SHP77 (cell line): ENCODE measurements around the gene PPP2R1B.
"Not testable (repeated sequence)": the region's sequence is repeated elsewhere in the genome, so short reads cannot be mapped to it uniquely, and the experiment has no call there.

Experiments
- DNase-seq, 2 experiments: peaks; one replicate each; lab custom pipeline; 2025; lab: John Stamatoyannopoulos, UW

The PPP2R1B gene

DNA sequence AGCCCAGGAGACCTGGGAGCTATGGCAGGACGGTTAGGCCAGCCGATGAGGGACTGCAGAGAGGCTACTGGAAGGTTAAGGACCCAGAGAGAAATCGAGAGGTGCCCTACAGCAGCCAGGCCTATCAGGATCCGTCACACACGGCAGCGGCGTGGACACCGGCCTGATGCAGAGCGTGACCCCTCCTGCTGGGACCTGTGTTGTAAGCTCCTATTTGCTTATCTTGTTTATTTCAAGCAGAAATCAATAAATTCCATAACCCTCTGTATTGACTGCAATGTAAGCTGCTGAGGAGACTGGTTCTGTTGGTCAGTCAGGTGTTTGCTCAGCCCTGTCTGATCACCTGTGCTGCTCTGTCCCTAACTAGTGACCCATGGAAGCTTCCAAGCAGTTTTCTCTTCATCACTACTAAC, 39.9 kb downstream of the PPP2R1B start:
- DNase-seq: no peak

DNA sequence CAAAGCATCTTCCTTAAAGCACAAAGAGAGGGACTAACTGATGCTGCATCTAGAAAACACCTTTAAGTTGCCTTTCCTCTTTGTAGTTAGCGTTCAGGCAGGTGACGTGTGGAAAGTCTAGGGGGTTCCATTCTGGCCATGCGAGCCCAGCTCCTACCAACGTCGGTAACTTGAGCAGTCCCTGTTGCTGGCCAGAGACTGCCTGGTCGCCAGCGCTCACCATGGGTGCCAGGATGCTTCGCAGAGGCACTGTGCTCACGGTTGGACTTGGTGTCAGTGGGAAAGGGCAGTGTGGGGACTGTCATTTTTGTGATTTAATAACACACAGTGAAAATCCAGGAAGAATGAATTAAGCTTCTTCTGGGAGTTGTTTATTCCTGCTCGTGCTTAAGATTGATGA, 40.6 kb downstream of the PPP2R1B start:
- no peak for DNase-seq

DNA sequence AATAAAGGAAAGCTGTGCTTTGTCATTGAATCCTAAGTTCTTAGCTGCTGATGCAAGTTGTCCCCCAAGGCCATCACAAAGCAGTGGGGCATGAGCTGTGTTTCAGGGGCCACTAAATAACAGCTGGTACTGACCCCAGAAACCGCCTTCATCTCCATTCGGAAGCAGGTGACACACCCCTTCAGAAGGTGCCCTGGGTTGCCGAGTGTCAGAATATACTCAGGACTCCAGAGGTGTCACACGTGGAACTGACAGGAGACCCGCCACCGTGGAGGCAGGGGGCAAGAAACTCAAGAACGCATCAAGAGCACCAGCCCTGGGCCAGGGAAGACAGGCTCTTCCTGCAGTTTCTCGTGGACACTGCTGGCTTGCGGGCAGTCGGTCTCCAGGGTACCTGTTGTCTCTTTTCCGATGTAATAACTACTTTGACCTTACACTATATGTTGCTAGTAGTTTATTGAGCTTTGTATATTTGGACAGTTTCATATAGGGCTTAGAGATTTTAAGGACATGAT, 41.5 kb downstream of the PPP2R1B start:
- DNase-seq: no peak

DNA sequence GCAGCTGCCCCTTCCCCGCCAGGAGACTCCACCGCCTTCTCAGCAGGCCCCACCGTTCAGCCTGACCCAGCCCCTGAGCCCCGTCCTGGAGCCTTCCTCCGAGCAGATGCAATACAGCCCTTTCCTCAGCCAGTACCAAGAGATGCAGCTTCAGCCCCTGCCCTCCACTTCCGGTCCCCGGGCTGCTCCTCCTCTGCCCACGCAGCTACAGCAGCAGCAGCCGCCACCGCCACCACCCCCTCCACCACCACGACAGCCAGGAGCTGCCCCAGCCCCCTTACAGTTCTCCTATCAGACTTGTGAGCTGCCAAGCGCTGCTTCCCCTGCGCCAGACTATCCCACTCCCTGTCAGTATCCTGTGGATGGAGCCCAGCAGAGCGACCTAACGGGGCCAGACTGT, 42.6 kb downstream of the PPP2R1B start:
- DNase-seq: no peak

DNA sequence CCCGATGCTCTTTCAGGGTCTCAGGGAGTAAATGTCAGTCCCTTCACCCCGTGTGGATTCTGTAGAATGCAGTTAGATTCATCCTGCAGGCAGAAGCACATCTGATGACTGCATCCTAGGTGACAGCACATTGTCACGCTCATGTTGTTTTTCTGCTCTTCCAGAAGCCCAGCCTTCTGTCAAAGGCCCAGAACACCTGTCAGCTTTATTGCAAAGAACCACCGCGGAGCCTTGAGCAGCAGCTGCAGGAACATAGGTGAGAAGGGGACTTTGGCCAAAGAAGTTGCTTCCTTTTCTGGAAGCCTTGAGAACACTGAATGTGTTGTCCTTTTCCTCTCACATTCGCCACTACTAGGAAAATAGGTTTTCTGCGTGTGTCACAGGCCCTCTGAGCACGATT, 43.7 kb downstream of the PPP2R1B start:
- DNase-seq: no peak

DNA sequence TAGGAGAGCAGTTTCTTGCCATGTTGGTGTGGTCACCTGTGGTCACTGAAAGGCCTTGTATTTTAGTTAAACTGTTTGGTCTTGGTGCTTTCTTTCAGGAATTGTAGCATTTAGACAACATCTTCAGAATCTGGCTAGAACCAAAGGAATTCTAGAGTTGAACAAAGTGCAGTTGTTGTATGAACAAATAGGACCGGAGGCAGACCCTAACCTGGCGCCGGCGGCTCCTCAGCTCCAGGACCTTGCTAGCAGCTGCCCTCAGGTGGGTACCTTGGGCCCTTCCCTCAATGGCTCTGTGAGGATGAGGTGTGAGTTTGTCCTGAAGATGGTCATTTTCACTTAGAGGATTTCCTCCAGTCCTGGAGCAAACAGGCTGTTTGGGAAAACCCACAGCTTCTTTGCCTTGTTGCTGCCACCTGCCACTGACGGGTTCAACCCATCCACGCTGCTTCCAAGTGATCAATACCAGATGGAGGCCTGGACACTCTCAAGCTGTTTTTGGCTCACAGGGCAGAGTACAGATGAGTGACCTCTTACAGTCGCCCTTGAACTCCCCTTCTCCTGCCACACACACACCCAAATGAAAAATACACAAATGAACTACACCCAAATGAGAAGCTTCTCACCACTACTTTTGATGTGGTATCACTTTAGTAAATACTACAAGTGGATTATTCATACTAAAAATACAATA, 45.2 kb downstream of the PPP2R1B start:
- no peak for DNase-seq

DNA sequence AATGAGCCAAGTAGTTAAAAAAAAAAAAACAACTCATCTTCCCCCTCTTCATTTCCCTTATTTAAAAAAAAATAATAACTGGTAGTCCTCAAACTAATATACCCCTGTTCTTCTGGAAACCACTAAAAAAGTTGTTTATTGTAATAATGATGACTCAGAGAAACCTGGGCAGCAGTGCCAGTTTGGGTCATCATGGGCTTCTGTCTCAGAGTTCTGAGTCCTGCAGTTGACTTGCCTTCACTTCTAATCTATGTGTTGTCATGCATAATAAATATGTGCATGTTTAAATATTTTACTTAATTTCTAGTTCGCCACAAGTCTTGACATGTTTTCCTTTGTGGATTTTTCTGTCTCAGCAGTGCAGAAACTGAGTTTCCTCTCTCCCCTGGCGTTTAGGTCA, 46.8 kb downstream of the PPP2R1B start:
- no peak for DNase-seq

DNA sequence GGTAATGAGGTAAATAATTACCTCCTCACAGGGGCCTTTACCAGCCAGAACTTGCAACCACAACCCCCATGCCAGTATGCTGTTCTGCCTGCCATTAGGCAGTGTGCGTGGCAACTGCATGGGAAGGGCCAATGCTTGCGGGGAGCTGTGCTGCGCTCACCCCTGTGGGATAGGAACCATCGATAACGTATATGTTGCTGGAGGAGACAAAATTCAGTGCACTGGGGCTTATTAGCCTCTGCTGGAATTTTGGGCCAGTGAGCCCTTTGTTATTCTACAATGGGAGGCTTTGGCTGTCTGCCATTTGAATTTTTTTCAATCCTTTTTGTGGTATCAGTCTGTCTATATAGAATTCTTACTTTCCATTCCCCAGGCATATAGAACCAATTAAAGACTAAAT, 47.3 kb downstream of the PPP2R1B start:
- no peak for DNase-seq

DNA sequence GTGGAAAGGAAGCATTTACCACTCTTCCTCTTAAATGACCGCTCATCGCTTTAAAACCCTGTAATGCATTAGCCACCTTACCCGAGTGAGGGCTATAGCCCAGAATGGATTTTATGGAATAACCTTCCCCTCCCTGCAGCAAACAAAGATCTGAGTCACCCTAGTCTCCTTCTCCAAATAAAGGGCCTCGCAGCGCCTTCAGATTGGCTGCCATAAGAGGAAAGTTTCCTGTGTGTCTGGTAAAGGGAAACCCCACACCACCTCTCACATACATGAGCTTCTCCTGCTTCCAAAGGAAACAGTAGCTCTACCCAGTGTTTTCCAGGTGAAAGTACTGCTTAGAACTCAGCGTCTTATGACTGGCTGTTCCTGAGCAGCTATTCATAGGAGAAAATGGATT, 47.8 kb downstream of the PPP2R1B start:
- DNase-seq: no peak

DNA sequence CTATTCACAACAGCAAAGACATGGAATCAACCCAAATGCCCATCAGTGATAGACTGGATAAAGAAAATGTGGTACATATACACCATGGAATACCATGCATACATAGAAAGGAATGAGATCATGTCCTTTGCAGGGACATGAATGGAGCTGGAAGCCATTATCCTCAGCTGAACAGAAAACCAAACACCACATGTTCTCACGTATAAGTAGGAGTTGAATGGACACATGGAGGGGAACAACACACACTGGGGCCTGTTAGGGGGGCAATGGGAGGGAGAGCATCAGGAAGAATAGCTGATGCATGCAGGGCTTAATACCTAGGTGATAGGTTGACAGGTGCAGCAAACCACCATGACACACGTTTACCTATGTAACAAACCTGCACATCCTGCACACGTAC, 48.5 kb downstream of the PPP2R1B start:
- DNase-seq: not testable (repeated sequence)

DNA sequence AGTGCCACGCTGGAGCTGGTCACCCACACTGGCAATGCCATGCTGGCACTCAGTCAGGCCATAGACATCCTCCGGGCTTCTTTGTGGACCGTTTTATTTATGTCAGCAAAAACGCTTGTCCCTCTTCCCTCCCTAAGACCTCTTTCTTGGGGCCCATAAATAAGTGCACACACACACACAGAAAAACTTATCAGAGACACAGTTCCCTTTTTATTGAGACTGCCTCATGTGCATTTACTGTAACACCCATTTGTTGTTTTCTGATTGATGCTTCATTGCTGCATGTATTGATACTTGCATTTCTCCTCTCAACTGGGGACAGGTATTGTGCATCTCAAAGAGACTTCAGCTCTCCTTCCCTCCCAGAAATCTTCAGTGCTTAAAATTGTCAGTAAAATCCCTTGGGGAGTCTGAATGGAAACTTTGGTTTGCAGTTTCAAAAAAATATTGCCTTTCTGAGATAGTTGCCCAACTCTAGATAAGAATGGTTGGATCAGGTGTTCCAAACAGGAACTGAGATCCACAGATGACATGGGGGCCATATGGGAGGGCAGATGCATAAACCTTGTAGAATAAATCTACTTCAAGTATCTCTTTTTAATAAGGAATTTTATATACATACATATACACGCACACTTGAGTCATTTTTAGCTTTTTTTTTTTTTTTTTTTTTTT, 50.9 kb downstream of the PPP2R1B start:
- DNase-seq: no peak

DNA sequence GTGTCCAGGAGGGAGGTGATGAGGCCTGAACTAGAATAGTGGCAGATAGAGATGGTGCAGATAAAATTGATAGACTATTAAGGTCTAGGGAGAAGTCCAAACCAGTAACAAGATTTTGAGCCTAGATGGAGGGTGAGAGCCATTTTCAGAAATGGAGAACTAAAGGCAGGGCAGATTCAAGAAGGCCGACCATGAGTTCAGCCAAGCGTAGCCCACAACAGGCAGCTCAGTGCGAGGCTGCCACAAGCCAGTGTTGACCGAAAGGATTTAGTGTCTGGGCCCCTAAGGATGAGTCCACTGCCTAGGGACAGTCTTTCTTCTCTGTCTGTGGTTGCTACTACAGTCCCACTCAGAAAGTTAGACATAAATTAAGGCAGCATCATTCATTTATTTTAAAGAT, 51.7 kb downstream of the PPP2R1B start:
- no peak for DNase-seq

DNA sequence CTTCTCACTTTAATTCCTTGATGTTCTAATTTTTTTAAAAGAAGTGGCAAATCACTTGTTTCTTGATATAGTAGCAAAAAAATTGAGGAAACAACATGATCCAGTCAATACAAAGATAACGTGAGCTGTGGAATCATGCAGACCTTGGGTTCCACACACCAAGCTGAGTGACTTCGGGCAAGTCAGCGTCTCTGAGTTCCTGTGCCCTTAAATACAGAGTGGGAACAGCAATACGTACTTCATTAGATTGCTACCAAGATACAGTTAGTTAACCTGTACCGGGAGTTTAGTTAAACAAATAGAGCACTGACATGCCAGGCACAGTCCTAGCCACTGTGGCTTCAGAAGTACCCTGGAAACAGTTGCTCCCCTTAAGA, 58.5 kb downstream of the PPP2R1B start:
- no peak for DNase-seq

DNA sequence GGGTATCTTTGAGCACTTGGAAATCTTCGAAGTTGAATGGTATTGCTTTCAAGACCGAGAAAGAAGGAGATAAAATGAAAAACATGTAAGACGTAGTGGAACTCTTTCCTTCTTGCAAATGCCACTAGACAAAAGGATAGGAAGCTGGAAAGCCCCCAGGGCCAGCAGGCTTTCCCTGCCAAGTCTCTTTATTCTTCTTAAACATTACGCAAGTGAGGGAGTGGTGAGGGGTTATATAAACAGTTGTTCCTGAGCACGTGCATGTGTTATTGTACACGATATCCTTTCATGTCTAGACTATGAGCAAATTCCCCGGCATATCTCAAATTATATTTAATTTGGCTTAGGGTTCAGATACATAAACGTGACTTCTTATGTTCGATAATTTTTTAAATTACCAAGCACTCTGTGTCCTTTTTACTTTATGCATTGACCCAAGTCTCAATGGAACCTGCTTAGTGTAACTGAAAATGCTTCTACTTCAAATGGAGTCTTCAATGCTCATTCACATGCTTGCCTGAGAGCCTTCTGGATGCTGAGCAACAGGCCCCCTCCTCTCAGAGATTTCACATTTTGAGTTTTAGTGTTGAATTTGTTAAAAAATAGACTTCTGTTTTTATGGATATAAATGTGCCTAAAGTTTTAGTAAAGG, 59.0 kb downstream of the PPP2R1B start:
- no peak for DNase-seq

DNA sequence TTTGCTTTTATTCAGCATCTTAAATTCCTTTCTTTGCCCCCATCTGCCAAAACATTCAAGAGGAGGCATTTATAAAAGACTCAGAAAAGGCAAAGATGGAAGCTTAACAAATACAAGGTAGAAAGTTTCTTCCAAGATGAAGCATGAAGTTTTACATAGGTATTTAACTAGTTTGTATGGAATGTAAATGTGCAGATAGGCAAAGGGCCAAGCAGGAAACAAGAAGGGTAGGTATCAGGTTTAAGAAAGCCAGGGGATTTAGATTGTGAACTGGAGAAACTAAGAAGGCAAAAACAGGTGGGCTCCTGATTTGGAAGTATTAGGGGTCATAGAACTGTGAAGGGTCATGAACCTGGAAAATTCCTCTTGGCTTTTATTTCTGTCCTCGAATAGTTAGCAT, 62.6 kb downstream of the PPP2R1B start:
- no peak for DNase-seq

DNA sequence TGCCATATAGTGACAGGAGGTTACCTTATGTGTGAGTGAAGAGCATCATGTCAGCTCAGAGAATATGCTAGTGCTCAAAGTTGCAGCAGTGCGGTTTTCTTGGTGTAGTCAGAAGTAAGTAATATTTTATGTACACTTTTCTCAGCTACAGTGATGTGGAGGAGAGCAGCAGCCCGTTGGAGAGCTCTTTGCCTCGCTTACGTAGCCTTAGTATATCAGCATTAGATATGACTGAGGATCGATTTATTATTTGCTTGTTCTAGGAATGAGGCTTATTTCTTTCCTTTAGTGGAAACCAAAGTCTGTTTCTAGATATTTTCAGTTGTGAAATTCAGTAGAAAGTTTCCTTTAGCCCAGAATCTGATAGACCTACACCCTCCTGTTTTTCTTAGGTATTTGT, 63.6 kb downstream of the PPP2R1B start:
- DNase-seq: no peak

DNA sequence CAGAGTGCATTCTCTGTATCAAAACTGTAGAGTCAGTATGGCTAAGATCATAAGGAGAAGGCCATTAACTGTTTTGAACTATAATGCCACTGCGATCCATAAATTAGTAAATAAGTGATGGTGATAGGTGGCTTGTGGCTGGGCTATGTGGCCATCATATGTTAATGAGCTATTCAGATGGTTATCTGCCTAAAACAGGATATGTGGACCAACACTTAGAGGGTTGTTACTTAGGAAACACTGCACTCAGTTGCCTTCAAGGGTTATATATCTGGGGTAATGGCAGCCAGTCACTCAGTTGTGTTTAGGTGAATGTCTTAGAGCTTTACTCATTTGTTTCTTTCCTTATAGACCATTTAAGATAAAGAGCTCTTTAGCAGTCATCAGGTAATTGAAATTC, 66.0 kb downstream of the PPP2R1B start:
- DNase-seq: no peak

DNA sequence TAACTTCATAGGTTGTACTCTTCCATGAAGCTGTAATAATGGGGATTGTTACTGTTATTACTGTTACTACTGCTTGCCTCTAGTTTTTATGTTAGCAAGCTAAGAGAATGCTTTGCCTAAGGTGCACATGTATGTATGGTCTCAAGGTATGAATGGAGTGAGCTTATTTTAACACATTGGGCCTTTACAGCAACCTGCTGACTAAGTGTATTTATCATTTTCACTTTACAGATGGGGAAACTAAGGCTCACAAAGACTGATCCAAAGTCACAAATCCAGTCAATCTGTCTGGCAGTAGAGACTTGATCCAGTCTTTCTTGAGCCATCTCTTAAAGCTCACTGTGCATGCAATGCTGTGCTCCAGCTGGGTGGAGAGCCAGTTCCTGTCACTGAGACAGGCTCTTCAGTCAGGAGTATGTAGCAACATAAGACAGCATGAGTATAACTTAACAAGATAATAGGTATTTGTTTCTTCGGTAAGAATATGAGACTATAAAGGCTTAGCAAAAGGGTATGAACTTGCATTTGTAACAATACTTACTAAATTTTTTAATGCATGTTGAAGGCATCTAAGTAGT, 66.5 kb downstream of the PPP2R1B start:
- no peak for DNase-seq

DNA sequence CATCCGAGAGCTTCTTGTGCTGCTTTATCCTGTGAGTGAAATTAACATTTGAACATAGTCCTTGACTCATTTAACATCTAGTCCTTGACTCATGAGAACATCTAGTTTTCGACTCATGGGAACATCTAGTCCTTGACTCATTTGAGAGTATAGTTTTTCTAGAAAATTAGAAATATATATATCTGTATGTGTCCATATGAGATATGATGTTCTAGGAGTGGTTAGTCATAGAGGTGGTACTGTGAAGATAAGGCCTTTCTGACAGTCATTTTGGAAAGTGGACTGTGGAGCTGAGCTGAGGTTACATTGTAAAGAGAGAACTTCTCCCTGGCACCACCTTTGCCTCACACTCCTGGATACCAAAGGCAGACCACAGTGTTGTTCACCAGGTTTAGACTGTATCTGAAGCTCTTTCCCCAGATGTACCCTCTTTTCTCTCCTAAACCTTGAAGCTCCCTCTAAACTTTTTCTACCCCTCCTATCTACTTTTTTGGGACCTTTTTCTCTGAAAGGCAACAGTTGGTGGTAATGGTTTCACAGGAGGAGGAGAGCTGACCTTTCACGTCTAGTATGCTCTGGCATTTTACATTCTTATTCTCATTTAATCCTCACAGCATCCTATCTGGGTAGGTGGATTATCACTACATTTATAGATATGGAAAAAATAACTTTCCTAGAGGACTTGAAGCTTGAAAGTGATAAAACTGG, 67.2 kb downstream of the PPP2R1B start:
- no peak for DNase-seq

DNA sequence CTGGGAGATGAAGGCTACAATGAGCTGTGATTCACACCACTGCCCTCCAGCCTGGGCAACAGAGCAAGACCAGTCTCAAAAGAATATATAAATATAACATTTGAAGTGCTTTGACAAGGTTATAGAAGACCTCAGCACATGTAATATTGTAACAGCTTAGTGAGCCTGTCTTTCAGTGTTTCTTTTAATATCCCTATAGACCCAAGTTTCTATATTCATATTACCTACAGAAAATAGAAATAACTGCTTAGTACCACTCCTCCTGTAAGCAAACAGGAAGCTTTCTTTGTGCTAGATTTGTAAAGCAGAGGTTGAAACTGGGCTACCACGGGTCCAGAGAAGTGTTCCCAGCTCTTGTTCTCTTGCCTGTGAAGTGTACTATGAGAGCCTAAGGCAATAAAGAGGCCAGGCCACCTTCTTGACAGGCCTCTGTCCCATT, 68.2 kb downstream of the PPP2R1B start:
- DNase-seq: no peak

DNA sequence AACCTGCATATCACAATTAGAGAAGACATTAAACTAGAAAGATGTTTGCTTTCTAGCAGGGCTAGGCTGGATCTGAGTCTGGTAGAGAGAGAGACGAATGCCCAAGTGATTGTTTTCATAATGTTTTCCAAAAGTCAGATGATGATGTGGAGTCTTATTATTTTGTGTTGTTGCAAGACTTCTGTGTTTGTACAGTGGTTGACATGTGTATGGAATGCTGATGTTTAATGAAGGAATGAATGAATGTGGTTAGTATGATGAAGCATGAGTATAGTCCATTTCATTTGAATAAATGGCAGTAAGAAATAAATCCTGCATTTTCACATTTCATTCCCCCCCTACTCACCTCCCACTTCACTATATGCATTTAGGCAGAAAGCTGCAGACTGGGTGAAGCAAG, 69.6 kb downstream of the PPP2R1B start:
- no peak for DNase-seq

DNA sequence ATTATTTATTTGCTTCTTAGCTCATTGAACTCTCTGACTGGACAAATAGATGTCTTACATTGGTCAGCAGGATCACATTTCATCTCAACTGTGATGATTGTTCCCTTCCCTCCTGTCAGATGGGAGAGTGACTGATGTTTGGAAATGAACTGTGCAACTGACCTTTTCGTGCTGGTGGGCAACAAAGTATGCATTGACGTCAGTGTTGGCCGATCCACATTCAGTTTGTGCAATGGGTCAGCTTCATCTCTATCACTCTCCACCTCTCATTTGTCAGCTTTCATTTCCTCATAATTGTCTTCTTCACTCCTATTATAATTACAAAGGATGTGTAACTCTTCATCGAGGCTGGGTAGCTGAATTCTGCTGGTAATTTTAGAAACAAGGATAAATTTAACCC, 71.3 kb downstream of the PPP2R1B start:
- peak; percentile 83 to 90 for DNase-seq
